HS-27A (cell line): ENCODE data around the gene IL17REL.

Experiments
- DNase-seq: peaks from one replicate; pipeline ENCODE4 v3.0.0-alpha.2; 2012; ENCODE audit warnings: low read depth, missing footprints

IL17REL gene

DNA sequence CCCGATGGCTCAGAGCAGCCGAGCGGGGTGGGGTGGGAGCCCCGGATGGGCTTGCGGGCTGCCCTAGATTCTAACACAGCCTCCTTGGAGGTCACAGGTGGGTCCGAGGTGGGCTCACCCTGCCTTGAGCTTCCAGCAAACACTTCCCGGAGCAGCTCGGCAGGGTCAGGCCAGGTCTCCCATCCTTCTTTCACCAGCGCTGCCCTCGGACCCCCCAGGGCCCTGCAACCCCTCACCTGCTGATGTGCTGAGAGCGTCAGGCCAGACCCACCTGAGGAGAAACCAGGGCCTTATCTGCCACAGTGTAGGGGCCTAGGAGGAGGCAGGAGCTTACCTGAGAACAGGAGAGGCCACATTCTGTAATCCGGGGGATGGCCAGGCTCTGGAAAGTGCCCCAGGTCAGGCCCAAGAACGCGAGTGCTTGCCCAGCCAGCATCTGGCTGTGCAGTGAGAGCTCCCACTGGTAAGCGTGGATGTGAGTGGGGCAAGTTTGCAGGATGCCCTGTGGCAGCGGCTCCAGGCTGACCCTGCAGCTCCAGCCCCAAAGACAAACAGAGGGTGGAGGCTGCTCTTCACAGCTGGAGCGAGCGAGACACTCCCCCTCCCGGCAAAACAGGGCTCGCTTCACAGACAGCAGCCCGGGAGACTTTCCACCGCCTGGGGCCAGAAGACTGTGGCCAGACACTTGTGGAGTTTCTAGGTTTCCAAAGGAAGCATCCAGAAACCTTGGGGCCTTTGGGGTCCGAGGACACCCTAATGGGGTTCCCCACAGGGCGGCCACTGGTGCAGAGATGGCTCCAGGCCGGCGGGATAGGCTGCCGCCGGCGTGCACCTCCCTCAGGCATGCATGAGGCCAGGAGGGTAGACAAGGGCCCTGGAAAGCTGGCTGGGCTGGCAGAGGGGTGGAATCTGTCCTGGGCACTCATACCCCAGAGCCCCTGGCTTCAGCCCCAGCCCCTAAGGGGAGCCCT, at the start of gene IL17REL:
IL17REL (minus strand) TSS at position 555 of the 971 bp plus-strand sequence; CDS start at position 436, 119 bp downstream.
- no peak for DNase-seq

DNA sequence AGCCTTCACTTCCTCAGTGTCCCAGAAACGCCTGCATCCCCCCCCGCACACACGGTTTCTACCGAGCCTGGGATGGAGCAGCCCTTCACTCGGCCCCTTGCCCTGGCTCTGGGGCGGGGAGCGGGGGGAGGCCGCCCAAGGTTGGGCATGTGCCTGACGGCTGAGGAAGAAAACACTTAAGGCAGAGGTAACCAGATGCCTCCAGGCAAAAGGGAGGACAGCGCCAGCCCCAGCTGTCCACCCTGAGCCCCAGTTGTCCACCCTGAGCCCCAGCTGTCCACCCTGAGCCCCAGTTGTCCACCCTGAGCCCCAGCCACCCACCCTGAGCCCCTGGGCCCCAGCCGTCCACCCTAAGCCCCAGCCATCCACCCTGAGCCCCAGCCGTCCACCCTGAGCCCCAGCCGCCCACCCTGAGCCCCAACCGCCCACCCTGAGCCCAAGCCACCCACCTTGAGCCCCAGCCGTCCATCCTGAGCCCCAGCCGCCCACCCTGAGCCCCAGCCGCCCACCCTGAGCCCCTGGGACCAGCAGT, 49.3 kb upstream of the IL17REL start:
- no peak for DNase-seq

DNA sequence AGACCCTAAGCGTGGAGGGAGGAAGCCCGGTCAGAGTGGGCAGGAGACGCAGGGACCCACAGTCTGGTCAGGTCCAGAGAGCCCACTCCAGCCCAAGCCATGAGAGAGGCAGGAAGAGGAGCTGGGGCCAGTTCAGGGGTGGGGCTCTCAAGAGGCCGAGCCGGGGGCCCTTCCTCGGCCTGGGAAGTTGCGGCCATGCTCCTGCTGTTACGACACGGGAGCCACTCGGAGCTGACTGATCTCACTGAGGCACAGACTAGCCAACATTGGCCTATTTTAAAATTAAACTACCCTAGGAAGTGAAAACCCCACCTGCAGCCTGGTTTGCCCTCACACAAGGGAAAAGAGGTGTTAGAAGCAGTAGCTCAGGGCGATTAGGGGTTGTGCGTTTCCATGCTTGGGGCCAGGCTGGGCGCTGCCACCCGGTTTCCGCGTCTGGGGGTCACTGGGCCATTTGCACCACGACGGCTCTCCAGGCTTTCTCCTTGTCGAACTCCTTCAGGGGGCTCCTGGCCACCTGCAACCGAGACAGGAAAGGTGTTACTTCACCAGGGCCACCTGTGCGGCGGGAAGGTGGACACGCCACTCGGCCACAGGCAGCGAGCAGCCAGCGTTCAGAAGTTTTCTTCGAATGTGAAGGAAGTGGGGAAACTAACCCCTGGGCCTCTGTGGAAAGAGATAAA, 48.7 kb upstream of the IL17REL start:
- DNase-seq, result no peak

DNA sequence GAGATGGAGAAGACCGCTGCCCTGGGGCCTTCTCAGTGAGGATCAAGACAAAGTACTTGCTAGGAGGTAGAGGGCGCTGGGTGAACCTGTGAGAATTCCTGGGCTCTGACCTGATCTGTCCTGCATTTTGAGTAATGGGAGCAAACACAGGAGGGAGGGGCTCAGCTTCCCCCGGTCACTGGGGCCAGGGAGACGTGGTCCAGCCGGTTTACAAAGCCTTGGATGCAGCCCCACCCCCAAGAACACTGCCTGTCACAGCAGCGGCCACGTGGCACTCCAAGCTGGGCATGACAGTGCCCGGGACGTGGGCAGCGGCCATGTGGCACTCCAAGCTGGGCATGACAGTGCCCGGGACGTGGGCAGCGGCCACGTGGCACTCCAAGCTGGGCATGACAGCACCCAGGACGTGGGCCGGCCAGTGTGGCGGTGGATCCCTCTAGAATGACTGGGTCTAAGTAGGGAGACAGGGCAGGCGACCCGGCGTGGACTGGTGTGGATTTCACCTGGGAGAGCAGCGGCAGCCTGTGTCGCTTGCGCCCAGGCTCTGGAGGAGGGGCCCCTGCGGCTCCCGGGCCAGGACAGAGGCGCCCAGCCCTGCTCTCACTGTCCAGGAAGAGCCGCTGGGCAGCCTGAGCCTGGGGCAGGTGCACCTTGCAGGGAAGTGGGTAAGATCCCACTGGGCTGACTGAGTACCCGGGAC, 48.0 kb upstream of the IL17REL start:
- no peak for DNase-seq

DNA sequence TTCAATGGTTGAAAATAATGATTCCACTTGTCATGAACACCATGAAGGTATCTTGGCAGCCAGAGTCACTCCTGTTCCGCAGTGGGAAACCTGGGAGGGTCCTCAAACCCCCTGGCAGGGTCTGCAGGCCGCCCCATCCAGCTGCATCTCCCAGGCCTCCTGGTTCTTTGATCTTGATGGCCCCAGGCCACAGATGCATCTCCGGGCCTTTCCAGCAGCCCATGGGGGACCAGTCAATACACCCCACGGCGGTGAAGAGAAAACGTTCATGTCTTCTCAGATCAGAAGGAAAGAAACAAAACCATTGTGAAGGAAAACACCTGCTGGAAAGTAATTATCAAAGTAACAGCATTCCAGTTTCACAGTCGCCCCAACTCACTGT, 47.3 kb upstream of the IL17REL start:
- DNase-seq, result no peak

DNA sequence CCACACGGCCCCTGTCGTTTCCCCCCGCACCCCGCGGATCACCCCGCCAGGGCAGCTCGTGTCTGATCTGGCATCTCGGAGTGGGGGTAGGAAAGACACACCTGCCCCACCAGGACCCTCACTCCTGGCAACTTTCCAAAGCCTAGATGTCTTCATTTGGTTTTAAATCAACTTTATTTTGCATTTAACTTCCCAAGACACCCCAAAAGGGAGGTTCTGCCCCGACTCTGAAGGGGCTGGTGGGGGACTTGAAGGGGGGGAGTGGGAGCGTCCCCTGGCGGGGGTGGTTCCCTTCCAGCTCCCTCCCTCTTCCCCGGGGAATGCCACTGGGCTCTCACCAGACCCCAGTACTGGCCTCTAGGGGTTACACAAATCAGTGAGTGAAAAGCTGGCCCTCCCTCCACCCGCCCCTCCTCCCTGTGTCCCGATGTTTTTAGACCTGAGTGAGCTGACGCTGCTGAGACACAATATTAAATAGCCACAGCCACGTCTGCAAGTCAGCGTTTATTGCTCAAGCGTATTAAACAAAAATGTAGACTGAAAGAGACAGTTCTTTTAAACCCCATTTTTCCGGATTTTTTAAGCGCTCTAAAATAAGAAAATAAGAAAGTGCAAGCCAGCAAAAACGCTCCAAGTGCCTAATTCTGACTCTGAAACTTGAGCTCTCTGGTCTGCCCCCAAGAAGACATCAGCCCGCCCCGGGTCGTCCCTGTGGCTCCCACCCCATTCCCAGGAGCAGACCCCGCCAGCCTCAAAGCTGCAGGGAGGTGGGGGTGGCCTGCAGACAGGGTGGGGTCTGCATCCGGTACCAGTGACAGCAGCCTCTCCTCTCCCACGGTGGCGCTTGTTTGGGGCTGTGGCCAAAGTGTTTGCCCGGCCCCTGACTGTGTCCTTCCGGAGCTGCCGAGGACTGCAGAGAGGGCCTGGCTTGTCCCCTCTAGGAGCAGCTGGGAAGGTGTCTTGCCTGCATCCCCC, 46.6 kb upstream of the IL17REL start:
- no peak for DNase-seq

DNA sequence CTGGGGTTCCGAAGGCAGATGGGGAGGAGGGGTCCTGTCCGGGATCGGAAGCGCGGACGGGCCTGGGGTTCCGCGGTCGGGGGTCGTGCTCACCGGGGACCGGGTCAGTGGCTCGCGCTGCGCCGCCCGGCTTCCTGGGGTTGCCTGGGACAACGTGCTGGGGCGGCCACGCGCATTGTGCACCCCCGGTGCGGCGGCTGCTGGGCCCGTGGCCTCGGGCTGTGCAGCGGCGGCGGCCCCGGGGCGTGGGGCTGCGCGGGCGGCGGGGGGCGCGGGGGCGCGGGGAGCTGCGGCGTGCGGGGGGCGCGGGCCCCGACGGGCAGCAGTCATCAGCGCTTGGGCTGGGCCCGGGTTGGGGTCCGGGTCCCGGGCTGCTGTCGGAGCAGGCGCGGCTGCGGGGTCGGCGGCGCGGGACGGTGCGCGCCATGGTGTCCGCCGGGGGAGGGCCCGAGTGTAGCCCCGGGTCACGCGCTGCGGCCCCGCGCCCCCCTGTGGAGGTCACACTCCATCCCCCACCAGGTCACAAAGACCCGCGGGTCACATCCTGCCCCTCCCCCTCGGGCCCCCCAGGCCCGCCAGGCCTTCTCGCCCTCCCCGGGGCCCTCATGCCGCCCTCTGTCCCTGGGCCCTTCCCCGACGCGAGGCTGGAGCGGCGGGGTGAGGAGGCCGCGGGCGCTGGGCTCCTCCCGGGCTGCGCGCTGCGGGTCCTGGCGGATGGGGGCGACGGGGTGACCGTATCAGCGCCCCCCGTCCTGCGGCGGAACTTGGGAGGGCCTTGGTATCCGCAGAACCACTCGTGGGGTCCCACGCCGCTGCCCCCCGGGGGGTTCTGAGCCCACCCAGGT, 45.7 kb upstream of the IL17REL start, which contains the start of gene TTLL8:
TTLL8 (minus strand) TSS at position 238 of the 845 bp plus-strand sequence.
- no peak for DNase-seq

DNA sequence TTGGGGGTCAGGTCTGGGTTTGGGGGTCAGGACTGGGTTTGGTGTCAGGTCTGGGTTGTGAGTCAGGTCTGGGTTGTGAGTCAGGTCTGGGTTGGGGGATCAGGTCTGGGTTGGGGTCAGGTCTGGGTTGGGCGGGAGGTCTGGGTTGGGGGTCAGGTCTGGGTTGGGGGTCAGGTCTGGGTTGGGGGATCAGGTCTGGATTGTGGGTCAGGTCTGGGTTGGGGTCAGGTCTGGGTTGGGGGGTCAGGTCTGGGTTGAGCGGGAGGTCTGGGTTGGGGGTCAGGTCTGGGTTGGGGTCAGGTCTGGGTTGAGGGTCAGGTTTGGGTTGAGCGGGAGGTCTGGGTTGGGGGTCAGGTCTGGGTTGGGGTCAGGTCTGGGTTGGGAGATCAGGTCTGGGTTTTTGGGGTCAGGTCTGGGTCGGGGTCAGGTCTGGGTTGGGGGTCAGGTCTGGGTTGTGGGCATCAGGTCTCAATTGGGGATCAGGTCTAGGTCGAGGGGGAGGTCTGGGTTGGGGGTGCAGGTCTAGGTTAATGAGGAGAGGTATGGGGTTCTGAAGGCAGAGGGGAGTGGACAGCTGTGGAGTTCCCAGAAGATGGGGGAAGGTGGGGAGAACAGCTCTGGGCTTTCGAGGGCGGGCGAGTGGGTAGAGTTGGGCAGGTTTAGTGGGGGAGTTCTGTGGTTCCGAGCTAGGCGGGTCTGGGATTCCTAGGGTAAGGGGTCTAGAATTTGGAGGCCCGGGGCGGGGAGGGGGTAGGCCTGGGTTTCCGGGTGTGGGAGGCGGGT, 44.9 kb upstream of the IL17REL start:
- no peak for DNase-seq

DNA sequence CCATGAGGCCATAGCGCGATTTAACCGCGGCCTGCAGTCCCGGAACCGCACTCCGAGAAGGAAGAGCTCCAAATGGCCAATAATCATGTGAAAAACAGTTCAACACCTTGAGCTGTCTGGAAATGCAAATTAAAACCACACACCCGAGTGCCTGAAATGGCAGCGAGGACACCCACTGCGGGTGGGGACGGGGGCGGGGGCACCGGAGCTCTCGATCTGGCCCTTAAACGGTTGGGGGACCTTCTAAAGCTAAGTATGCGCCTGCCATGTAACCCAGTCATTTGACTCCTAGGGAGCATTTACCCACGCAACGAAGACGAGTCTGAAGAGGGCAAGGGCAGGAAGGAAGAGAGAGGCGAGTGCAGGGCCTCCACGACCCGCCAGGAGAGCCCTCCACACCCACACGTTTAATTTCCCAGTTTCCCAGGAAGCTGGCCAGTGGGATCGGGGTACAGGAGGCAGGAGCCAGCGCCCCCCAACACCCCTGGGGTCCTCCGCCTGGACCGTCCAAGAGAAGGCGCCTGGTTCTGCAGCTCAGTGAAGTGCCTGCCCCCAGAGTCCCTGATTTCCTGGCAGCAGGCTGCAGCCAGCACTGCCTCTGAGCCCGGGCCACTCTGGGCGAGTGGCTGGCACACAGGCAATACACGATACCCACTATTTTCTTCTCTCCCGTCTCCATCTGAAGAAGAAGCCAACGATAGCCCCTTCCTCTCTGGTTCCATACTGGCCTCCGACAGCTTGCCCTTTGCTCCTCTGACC, 43.8 kb upstream of the IL17REL start:
- no peak for DNase-seq

DNA sequence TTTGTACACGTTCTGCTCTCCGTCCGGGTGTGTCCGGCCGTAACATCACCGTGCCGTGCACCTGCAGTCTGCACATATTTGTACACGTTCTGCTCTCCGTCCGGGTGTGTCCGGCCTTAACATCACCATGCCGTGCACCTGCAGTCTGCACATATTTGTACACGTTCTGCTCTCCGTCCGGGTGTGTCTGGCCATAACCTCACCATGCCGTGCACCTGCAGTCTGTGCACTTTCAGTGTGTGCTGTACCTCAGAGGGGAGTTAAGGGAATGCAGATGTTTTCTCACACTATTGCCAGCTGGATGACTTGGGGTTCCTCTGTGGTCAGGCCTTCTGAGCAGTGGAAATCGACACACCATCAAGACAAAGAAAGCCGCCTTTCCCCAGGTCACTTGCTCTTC, 41.3 kb upstream of the IL17REL start:
- DNase-seq, result no peak

DNA sequence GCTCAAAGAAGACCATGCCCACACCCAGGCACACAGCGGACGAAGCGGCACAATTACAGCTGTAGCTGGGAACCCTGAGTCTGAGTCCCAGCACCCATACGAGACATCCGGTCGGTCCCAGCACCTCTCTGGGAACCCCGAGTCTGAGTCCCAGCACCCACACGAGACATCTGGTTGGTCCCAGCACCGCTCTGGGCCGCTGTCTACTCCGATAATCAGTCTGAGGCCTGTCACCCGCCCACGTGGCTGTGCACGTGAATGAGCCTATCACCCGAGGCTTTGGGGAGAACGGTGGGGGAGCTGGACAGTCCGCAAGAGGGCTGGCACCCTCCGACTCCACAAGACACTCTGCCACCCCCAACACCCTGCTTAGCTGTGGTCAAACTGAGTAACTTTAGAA, 39.4 kb upstream of the IL17REL start:
- no peak for DNase-seq

DNA sequence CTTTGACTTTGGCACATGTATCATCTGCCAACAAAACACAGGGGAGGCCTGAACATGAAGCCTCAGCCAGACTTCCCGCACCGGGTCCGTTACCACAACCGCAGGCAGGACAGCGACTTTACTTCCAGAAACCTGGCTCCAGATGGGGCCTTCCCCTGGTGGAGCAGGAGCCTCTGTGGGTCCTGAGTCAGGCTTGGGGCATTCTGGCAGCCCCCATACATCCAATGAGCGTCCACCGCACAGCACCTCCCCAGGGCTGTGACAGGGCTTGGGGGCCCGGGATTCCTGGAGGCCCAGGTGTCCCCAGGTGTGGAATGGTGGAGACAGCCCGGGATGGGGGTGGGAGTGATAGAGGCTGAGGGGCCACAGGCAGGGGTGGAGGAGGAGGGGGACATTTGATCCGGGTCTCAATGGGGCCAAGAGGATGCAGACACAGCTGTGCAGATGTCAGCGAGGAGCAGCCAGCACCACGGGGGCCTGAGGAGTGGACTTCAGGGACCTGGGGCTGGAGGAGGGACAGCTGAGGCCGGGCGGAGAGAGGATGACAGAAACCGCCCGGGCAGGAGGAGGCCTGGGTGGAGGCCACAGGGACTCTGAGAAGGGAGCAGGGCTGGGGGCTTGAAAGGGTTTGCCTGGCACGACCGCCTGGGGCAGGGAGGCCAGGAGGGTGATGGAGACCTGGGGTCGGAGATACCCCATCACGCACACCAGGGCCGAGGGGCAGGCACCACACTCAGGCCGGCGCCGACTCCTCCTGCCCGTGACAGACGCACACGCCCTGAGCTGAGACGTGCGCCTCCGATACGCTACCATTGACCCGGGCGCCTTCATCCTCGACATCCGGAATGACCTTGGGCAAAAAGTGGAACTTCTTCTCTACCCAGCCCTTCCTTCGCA, 37.0 kb upstream of the IL17REL start:
- no peak for DNase-seq

DNA sequence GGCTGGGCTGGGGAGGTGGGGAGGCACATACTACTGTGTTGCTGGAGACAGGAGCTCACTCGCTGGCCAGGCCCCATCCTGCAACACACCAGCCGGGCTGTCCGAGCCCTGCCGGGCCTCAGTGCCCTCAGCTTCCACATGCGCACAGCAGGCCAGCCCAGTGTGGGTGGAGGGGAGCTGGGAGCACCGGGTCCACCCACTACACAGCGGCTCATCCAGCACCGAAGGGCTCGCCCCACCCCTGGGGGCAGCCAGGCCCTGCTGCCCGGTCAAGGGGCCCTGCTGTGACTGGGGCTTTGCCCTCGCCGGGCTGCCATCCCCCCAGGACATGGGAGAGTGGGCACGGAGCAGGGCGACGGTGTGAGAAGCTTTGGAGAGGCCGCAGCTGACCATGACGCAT, 36.3 kb upstream of the IL17REL start:
- DNase-seq, result no peak

DNA sequence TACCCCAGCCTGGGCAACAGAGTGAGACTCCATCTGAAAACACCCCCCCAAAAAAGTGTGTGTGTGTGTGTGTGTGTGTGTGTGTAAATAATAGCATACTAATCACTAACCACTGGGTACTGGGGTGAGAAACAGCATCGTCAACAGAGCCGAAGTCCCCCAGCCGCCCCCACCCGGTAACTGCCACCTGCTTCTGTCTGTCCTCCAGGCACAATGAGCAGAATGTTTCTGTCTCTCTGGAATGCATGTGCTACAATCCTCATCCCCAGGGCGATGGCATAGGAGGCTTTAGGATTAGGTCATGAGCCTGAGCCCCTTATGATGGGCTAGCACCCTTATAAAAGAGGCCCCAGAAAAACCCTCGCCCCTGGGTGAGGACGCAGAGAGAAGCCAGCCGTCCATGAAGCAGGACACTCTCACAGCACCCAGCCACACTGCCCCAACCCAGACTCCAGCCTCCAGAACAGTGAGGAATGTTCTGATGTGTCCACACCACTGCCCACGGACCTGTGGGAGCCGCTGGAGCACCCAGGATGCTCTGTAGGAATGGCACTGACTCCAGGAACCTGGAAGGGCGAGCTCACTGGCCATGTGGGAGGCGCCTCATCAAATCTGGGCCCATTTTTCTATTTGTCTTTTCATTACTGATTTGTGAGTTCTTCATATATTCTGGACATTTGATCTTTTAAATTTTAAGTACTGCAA, 35.6 kb upstream of the IL17REL start:
- DNase-seq, result no peak

DNA sequence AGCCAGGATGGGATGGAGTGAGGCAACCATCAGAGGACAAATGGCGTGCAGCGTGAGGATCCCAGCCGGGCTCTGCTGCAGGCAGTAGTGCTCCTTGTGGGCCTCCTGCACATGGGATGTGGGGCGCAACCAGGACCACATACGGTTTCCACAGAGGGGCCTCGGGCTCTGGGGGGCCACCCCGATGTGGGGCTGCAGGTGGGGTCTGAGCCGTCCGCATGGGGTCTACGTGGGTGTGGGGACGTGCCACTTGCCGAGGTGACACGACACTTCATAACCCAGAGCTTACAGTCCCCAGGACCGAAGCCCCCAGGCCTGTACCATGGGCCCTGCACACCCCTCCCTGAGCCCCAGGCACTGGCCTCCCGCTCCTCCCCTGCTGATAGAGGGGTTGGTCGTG, 34.8 kb upstream of the IL17REL start:
- DNase-seq, result no peak

DNA sequence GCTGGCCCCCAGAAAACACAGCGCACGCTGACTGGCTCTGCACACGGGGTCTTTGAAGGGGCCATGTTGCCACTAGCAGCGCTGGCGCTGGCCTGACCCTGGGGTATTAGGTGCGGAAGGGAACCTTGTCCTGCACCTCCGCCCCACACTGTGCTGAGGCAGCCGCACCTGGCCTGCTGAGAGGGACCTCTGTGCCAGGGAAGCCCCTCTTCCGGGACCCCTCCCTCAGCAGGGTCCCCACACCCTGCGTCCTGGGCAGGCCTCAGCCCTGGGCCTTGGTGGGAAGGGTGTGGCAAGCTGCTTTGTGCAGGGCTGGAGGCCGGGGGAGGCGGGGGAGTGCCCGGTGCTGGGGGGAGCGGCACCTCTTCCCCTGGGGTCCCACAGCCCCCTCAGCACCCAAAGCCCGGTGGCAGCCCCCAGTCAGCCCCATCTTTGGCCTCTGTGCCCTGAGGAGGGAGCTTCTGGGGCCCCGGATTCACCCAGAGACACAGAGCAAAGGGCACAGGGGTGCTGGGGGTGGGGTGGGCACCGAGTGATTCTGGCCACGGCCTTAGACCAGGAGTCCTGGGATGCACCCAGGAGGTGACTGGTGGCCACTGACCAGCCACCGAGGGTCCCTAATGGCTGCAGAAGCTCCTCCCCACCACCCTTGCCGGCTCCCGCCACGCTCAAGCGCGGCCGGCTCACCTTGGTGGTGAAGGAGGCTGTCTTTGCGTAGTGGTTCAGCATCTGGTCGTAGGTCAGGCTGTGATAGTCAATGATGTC, 34.1 kb upstream of the IL17REL start:
- DNase-seq, result no peak
